NB4 (cell line): ENCODE measurements around the gene MIA.

Source experiments
- DNase-seq: peaks from one replicate; pipeline ENCODE4 v3.0.0; 2010; ENCODE audit warnings: low read depth
- H3K4me3 ChIP-seq: one replicate; pipeline ENCODE4 v1.5.1; 2011; ENCODE audit warnings: mild to moderate bottlenecking, low read depth, low read length, moderate library complexity
- CTCF ChIP-seq: IDR thresholded peaks from one replicate; pipeline ENCODE4 v1.5.1; 2012; ENCODE audit warnings: low read depth, low read length
- MAX ChIP-seq: IDR thresholded peaks from 2 replicates; pipeline ENCODE4 v1.6.1; 2011; ENCODE audit warnings: low read depth, low read length
- MYC ChIP-seq: IDR thresholded peaks from 2 replicates; pipeline ENCODE4 v1.6.1; 2011; ENCODE audit warnings: low read depth, low read length
- POLR2A ChIP-seq: IDR thresholded peaks from 2 replicates; pipeline ENCODE4 v1.6.1; 2011; ENCODE audit warnings: mild to moderate bottlenecking; ENCODE audit not compliant: insufficient read length; ENCODE audit errors: extremely low read depth

The MIA gene

DNA sequence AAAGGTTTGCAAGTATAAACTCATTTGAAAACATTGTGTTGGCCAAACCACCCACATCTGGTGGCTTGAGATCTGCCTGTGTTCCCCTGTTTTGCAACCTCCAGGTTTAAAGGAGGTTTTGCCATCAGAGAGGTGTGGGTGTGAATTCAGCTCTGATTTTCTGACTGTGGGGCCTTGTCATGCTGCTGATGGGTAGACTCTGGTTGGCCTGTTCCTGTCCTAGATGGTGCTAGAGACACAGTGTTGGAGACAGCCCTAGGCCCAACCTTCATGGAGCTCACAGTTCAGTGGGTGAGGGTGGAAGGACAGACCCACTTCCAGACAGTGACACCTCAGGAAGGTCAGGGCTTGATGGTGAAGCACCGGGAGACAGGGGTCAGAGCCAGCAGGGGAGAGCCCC is 10.2 kb downstream of the MIA start:
- H3K4me3 ChIP-seq, result no peak overlapping the region
- no peak for DNase-seq
- TF ChIP-seq CTCF, result no peak
- no peak for TF ChIP-seq MYC
- no peak for TF ChIP-seq MAX
- TF ChIP-seq POLR2A, result no peak

- DNase-seq, result no peak
- TF ChIP-seq MAX (no peak), POLR2A (no peak), CTCF (no peak), MYC (no peak)
- no peak overlapping the region for H3K4me3 ChIP-seq
These were observed 11.0 kb downstream of the MIA start for GRCh38 chr19:40786060-40787037.

GRCh38 chr19:40791349-40791748 is 16.0 kb downstream of the MIA start:
- TF ChIP-seq POLR2A (no peak), MAX (no peak), CTCF (no peak), MYC (no peak)
- no peak for DNase-seq

GRCh38 chr19:40791996-40792395 is 16.7 kb downstream of the MIA start:
- TF ChIP-seq POLR2A, result no peak
- TF ChIP-seq CTCF, result no peak
- no peak for TF ChIP-seq MAX
- no peak for TF ChIP-seq MYC

More at GRCh38 chr19:40791349-40791748, 16.0 kb downstream of the MIA start:
- no peak overlapping the region for H3K4me3 ChIP-seq

GRCh38 chr19:40797166-40797962 is 22.0 kb downstream of the MIA start:
- TF ChIP-seq CTCF (no peak), MAX (no peak), POLR2A (no peak), MYC (no peak)
- DNase-seq, result no peak
- H3K4me3 ChIP-seq, result peak overlapping the region; percentile 65

More at GRCh38 chr19:40791996-40792395, 16.7 kb downstream of the MIA start:
- no peak overlapping the region for H3K4me3 ChIP-seq
- no peak for DNase-seq
